HUES48 (cell line): ENCODE measurements around the gene CTBP2.
"Not testable (repeated sequence)": the region's sequence is repeated elsewhere in the genome, so short reads cannot be mapped to it uniquely, and the experiment has no call there.

ENCODE experiments used
- H3K27ac ChIP-seq: one replicate; pipeline ENCODE4 v1.7.0; 2013; ENCODE audit warnings: low read depth, low read length, inconsistent platforms
- H3K27me3 ChIP-seq: 2 replicates; pipeline ENCODE4 v1.6.1; 2013; ENCODE audit warnings: mild to moderate bottlenecking, low read length; ENCODE audit not compliant: control insufficient read depth, insufficient read depth
- H3K36me3 ChIP-seq: 2 replicates; pipeline ENCODE4 v1.6.1; 2013; ENCODE audit warnings: low read length; ENCODE audit not compliant: control insufficient read depth, insufficient read depth
- H3K4me1 ChIP-seq: 2 replicates; pipeline ENCODE4 v1.6.1; 2013; ENCODE audit warnings: mild to moderate bottlenecking, low read length; ENCODE audit not compliant: control insufficient read depth, insufficient read depth
- H3K4me3 ChIP-seq: 2 replicates; pipeline ENCODE4 v1.5.1; 2013; ENCODE audit warnings: mild to moderate bottlenecking, low read depth, low read length
- H3K9ac ChIP-seq: 2 replicates; pipeline ENCODE4 v1.6.1; 2013; ENCODE audit warnings: mild to moderate bottlenecking, low read depth, low read length, moderate library complexity
- H3K9me3 ChIP-seq: 2 replicates; pipeline ENCODE4 v1.6.1; 2013; ENCODE audit warnings: low read length; ENCODE audit not compliant: control insufficient read depth, insufficient read depth

CTBP2 gene

DNA sequence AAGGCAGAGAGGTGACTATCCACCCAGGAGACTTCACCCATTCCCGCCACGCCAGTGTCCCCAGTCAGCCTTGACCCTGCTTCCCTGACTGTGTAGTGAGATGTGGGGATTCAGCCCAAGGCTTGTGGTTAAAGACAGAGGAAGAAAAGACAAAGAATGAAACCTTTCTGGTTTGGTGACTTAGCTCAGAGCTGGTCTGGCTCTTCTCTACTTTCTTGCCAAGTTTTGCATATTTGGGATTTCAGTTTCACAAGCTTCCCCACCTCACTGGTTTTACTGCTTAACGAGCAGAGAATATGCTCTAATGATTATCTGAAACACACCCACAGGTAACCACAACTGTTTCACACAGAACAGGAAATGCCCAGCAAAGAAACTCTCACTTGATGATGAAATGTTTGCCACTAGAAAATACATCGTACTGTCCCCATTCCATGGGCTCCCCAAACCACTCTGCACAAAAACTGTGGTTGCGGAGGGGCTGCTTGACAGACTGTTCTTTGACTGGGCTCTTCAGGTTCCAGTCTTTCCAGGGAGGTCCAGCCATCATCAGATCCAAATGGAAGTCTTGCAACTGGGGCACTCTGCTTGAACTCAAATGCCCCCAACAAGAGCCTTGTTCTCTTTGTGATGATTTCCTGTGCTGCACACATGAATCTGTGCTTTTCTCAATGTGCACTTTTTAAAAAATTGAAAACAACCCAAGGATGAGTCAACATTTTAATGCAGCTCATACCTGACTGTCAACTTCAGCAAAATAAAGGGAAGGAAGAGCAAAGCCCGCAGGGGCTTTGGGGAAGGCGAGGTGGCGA lies 95.5 kb downstream of the CTBP2 start:
- Histone ChIP-seq H3K36me3 (peaks cover 64% of the 10 kb centered on the region), H3K4me1 (peaks cover 34% of the 10 kb centered on the region), H3K4me3 (no peak overlapping the region), H3K27ac (peak overlapping the region; percentile 11), H3K27me3 (no peaks in the 10 kb centered on the region), H3K9me3 (no peaks in the 10 kb centered on the region), H3K9ac (no peak overlapping the region)

DNA sequence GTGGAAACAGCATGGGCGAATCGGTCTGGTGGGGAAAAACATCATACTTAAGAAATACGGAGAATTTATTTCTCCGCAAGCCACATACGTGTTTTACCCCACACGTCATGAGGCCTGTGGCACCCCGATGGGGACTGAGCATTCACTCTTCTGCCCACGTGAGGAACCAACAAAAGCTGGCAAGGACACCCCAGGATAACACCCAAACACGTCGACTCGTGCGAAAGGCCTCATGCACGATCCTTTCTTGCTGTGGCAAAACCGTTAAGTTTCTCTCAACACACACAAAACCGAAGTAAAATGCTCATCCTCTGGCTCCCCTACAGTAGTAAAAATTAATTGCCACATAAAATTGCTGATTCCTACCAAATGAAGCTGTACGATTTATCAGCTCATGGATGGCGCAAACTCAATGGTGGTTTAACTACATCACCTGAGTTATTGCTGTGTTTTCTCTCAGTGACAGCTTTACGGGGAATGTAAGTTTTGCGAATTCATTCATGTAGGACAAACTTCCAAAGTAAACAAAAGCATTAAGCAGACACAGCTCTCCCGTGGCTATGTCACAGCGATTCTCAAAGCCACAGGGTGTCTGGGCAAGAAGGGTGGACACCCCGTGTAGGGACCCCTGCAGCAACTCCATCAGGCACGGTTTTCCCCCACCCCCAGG lies 97.0 kb downstream of the CTBP2 start:
- H3K9me3 ChIP-seq, result no peaks in the 10 kb centered on the region
- H3K9ac ChIP-seq, result no peak overlapping the region
- H3K27me3 ChIP-seq, result no peaks in the 10 kb centered on the region
- H3K4me3 ChIP-seq, result no peak overlapping the region
- peaks cover 34% of the 10 kb centered on the region for H3K4me1 ChIP-seq
- H3K36me3 ChIP-seq, result peaks cover 64% of the 10 kb centered on the region
- no peak overlapping the region for H3K27ac ChIP-seq

DNA sequence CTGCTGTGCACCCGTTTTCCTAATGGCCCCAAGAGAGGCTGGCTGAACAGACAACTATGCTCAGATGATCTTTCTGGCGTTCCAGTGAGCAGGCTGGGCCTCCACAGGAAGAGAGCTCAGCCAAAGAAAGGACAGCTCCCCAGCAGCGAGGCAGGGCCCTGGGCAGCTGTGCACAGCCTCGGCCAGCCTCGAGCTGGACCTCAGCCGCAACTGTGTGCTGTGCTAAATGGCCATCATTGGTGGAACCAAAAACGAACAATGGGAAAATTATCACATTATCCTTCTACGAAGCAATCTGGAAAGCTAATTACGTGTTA lies 97.5 kb downstream of the CTBP2 start:
- Histone ChIP-seq H3K27ac (no peak overlapping the region), H3K9me3 (no peaks in the 10 kb centered on the region), H3K4me3 (no peak overlapping the region), H3K36me3 (peaks cover 58% of the 10 kb centered on the region), H3K4me1 (peaks cover 37% of the 10 kb centered on the region), H3K9ac (no peak overlapping the region), H3K27me3 (no peaks in the 10 kb centered on the region)

DNA sequence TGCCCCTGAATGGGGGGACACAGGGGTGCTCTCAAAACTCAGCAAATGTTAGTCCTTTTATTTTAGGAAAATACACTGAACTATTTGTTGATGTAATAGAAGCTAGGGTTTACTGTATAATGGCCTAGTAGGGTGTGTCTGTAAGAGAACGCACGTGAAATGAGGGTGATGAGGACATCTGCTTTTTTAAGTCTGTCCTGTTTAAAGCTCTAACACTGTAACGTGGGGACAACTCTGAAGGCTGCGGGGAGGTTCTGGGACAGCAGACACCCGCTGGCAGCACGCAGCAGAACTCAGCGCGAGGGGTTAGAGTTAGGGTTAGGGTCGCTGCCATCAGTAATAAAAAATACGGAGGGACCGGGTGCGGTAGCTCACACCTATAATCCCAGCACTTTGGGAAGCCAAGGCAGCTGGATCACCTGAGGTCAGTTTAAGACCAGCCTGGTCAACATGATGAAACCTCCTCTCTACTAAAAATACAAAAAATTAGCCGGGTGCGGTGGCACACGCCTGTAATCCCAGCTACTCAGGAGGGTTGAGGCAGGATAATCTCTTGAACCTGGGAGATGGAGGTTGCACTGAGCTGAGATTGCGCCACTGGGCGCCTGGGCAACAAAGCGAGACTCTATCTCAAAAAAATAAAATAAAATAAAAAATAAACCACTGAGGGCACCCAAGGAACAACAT lies 98.0 kb downstream of the CTBP2 start:
- Histone ChIP-seq H3K9me3 (no peaks in the 10 kb centered on the region), H3K36me3 (peaks cover 58% of the 10 kb centered on the region), H3K27me3 (no peaks in the 10 kb centered on the region), H3K4me1 (peaks cover 42% of the 10 kb centered on the region), H3K9ac (no peak overlapping the region), H3K27ac (no peak overlapping the region), H3K4me3 (no peak overlapping the region)

DNA sequence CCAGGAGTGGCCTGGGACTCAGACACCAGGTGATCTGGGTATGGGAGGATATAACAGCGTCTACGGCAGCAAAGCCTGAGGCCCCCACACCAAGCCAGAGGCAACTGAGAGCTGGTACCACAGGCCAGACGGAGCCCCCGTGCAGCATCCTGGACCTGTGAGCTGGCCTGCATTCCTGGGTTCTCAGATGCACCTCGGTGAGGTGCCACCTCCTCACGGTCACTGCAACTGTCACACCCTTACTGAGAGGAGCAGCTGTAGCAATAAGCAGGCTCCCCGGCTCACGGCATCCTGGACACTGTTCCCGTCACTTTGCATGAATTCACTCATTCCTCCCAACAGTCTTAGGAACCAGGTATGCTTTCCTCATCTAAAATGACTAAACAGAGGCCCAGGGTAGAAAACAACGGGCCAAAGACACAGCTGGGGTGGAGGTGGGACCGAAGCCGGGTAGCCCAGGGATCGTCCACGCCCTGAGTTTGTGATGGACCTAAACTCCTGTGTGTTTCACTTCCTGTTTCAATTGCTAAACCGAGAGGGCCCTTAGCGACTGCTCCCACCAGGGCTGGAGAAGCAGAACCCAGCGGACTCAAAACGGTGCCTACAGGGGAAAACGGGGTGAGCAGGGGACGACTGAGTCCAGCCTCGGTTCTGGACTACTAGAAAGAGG lies 98.7 kb downstream of the CTBP2 start:
- Histone ChIP-seq H3K4me1 (peaks cover 47% of the 10 kb centered on the region), H3K9ac (no peak overlapping the region), H3K4me3 (no peak overlapping the region), H3K9me3 (no peaks in the 10 kb centered on the region), H3K27ac (peak overlapping the region; percentile 9), H3K27me3 (no peaks in the 10 kb centered on the region), H3K36me3 (peaks cover 58% of the 10 kb centered on the region)

DNA sequence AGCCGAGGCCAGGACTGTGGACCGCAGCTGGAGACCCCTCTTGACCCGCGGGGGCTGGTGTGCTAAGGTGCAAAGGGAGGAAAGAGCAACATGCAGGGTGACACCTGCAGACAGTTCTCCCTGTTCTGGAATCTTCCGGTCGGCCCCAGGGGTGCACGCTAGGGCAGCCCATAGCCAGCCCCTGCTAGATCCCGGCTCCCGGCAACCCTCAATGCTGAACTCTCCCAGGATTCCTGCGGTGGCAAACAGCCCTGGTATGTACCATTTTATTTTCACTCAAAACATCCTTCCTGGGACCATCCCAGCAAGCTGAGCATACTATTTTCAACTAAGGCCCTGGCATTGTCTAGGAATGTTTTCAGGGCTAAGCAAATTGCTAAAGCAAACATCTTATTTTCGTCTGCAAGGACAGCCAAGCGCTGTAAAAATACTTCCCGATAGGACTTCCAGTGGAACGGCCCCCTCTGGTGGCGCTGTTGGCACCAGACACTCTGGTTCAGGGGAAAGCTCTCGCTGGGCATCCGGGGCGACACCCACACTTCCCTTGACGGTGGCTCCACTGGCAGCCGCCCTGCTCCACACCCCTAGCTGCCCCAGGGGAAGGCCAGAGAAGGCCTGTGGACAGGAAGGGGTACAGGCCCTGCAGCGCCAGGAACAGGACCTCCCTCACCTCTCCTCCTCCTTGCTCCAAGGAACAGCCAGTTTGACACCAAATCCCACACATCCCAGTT lies 99.4 kb downstream of the CTBP2 start:
- Histone ChIP-seq H3K9ac (no peak overlapping the region), H3K36me3 (peaks cover 57% of the 10 kb centered on the region), H3K4me1 (peaks cover 49% of the 10 kb centered on the region), H3K9me3 (no peaks in the 10 kb centered on the region), H3K4me3 (no peak overlapping the region), H3K27ac (peak overlapping the region; percentile 9), H3K27me3 (no peaks in the 10 kb centered on the region)

DNA sequence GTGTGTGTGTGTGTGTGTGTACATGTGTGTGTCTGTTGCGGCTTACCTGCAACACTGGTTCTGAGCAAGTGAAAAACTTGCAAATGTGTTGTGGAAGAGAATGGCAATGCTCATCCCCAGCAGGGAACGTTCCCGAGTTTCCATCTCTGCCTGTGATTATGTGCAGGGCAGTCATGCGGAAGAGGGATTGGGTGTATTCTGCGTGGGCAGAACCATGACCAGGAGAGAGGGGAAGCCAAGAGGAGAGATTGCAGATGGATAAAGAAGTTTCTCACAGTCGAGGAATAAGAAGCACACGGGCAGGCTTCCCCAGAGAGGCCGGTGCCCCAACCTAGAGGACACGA lies 99.9 kb downstream of the CTBP2 start:
- H3K4me1 ChIP-seq, result peaks cover 50% of the 10 kb centered on the region

DNA sequence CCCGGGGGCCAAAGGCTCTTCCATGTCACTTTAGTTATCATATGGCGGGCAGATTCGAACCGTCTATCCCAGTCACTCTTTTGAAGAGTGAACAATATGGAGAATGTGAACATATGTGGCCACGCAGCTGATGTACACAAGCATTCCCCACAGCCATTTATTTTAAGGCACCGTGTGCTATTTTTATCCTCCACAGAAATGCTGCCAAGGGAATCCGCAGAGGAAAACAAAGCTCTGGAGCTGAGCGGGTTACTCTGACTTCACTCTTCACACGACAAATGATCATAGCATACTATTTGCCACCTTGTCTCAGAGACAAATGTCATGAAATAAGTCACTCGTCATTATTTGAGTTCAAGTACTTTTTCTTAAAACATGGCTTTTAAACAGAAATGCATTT lies 100.3 kb downstream of the CTBP2 start:
- H3K9me3 ChIP-seq, result no peaks in the 10 kb centered on the region
- no peak overlapping the region for H3K27ac ChIP-seq
- H3K4me1 ChIP-seq, result peaks cover 50% of the 10 kb centered on the region
- H3K36me3 ChIP-seq, result peaks cover 50% of the 10 kb centered on the region
- H3K9ac ChIP-seq, result no peak overlapping the region
- H3K27me3 ChIP-seq, result no peaks in the 10 kb centered on the region
- H3K4me3 ChIP-seq, result no peak overlapping the region

More for the DNA sequence above, 99.9 kb downstream of the CTBP2 start:
- H3K4me3 ChIP-seq, result no peak overlapping the region
- H3K27me3 ChIP-seq, result no peaks in the 10 kb centered on the region
- no peak overlapping the region for H3K9ac ChIP-seq
- no peak overlapping the region for H3K27ac ChIP-seq
- peaks cover 54% of the 10 kb centered on the region for H3K36me3 ChIP-seq
- H3K9me3 ChIP-seq, result no peaks in the 10 kb centered on the region

DNA sequence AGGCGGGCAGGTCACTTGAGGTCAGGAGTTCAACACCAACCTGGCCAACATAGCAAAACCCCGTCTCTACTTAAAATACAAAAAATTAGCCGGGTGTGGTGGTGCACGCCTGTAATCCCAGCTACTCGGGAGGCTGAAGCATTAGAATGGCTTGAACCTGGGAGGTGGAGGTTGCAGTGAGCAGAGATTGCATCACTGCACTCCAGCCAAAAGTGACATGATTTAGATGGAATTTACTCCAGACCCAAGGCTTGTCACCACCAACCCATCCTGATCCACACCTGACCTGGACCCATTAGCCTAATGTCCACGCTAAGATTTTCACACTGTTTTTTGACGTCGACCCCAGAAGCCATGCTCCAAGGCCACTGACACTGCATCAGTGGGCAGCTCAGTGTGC lies 101.0 kb downstream of the CTBP2 start:
- not testable (repeated sequence) for H3K4me3 ChIP-seq, H3K9me3 ChIP-seq, H3K27ac ChIP-seq, H3K9ac ChIP-seq, H3K27me3 ChIP-seq
- peaks cover 50% of the 10 kb centered on the region for H3K4me1 ChIP-seq
- H3K36me3 ChIP-seq, result peaks cover 48% of the 10 kb centered on the region

DNA sequence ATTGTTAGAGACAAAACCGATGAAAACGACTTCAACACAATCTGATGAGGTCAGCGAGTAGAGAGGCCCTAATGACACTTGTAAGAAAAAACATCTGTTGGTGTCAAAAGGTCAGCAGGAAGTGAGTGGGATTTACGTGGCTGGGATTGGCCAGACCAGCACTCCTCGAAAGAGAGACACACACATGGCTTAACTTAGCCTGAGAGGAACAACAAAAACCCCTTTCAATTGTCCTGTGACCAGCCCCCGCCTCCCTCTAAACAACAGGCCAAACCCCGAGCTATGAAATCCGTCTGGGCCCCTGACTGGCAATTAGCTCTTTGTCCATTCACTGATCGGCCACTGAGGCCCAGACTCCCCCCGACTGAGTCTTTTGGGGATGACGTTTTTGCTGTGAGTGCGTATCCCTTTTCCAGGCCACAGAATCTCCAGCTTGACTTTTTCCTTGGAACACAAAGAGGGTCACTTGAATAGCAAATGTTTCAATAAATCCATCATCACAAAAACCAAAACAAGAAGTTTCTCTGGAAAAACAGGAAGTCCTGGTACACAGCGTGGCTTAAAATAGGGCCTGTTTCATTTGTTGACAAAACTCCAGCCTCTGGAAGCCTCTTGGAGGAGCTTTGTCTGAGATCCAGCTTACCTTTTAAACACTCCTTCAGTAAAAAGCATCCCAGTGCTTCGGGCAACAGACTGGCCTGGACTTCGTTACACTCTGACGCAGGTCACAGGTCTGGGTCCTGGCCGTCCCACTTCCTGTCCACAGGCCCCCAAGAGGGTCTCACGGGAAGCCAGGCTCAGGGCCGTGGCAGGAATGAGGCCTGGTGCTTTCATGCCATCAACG lies 103.0 kb downstream of the CTBP2 start:
- Histone ChIP-seq H3K27me3 (no peaks in the 10 kb centered on the region), H3K4me3 (no peak overlapping the region), H3K4me1 (peaks cover 38% of the 10 kb centered on the region), H3K9me3 (no peaks in the 10 kb centered on the region), H3K9ac (no peak overlapping the region), H3K36me3 (peaks cover 38% of the 10 kb centered on the region), H3K27ac (peak overlapping the region; percentile 79)
